ENCODE results near the gene RNF150.

Gene RNF150

GRCh38 chr4:141045848-141046247 lies 87.4 kb downstream of the RNF150 start:
- H3K27ac ChIP-seq, result no peak overlapping the region

GRCh38 chr4:141041021-141041476 lies 92.2 kb downstream of the RNF150 start:
- TF ChIP-seq, protein P1, sequence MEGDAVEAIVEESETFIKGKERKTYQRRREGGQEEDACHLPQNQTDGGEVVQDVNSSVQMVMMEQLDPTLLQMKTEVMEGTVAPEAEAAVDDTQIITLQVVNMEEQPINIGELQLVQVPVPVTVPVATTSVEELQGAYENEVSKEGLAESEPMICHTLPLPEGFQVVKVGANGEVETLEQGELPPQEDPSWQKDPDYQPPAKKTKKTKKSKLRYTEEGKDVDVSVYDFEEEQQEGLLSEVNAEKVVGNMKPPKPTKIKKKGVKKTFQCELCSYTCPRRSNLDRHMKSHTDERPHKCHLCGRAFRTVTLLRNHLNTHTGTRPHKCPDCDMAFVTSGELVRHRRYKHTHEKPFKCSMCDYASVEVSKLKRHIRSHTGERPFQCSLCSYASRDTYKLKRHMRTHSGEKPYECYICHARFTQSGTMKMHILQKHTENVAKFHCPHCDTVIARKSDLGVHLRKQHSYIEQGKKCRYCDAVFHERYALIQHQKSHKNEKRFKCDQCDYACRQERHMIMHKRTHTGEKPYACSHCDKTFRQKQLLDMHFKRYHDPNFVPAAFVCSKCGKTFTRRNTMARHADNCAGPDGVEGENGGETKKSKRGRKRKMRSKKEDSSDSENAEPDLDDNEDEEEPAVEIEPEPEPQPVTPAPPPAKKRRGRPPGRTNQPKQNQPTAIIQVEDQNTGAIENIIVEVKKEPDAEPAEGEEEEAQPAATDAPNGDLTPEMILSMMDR (IDR thresholded peaks at IDR 0.05), result no peak
- DNase-seq (ENCODE audit: low spot score), result no peak
- no peak overlapping the region for H3K4me3 ChIP-seq
- no peak overlapping the region for H3K27ac ChIP-seq

More at GRCh38 chr4:141045848-141046247, 87.4 kb downstream of the RNF150 start:
- no peak overlapping the region for H3K4me3 ChIP-seq
- no peak for DNase-seq (ENCODE audit: low spot score)
- TF ChIP-seq, protein P1 (IDR thresholded peaks at IDR 0.05), result no peak

DNA sequence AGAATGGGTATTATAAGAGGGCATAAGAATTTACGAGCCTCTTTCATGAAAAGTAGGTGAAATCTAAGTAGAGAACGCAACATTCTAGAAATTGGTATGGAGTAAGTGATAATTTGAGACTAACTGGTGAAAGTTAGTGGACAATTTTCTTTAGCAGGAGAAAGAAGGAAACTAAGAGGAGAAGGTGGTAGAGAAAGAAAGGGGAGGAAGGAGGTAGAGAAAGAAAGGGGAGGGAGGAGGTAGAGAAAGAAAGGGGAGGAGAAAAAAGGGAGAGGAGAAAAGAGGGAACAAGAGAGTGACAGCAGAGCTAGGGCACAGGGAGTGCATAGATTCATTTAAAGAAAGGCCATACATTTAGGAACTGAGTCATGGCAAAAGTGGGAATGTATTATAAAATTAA lies 94.1 kb downstream of the RNF150 start:
- Histone ChIP-seq H3K4me3 (no peak overlapping the region), H3K27ac (no peak overlapping the region)
- TF ChIP-seq, protein P1 (IDR thresholded peaks at IDR 0.05), result no peak
- DNase-seq (ENCODE audit: low spot score), result no peak

- no peak for DNase-seq (ENCODE audit: low spot score)
- H3K4me3 ChIP-seq, result no peak overlapping the region
- H3K27ac ChIP-seq, result no peak overlapping the region
- TF ChIP-seq, protein P1 (IDR thresholded peaks at IDR 0.05), result no peak
These were observed 94.8 kb downstream of the RNF150 start for GRCh38 chr4:141038428-141038827.

DNA sequence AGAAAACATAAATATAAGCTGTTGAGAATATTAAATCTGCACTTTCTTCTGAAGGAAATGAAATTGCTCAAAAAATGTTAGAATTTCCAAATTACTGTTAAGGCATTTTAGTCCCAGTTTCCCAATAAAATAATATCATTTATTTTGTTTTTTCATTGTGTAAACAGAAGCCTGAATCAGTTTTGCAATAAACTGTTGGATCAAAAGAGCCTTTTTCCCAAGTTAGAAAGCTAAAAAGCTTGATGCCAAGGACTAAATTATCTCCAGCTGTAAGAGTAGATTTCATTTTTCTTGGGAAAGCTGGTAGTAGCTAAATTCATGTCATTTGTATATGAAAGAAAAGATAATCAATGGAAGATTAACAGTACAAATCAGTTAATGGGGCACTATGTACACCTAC lies 95.8 kb downstream of the RNF150 start:
- TF ChIP-seq, protein P1 (IDR thresholded peaks at IDR 0.05), result no peak
- no peak for DNase-seq (ENCODE audit: low spot score)
- no peak overlapping the region for H3K27ac ChIP-seq
- H3K4me3 ChIP-seq, result no peak overlapping the region

GRCh38 chr4:141036786-141037185 lies 96.5 kb downstream of the RNF150 start:
- no peak for DNase-seq (ENCODE audit: low spot score)
- Histone ChIP-seq H3K27ac (no peak overlapping the region), H3K4me3 (no peak overlapping the region)
- TF ChIP-seq, protein P1 (IDR thresholded peaks at IDR 0.05), result no peak

GRCh38 chr4:141035920-141036319 lies 97.3 kb downstream of the RNF150 start:
- Histone ChIP-seq H3K4me3 (no peak overlapping the region), H3K27ac (no peak overlapping the region)
- TF ChIP-seq, protein P1 (IDR thresholded peaks at IDR 0.05), result no peak
- DNase-seq (ENCODE audit: low spot score), result no peak

Measured in coronary artery (tissue), 2 donors.